Ascending aorta (tissue), 2 donors: Measurements from ENCODE around the gene KCNJ11. TPM values are rescaled to one million over a fixed set of nuclear protein-coding genes. Genes with fewer than 3 reads are reported as not detected.

Experiments used
- DNase-seq, 2 donors: peaks; one replicate each; pipeline ENCODE4 v3.0.0-alpha.2; 2019; ENCODE audit warnings: low spot score in 2 of 2
- H3K27ac ChIP-seq, 2 donors: fragments of 200-600 bp; sonication (generic); one replicate each; pipeline ENCODE4 v1.5.1; 2016 to 2017; ENCODE audit warnings: mild to moderate bottlenecking in 1 of 2
- H3K27me3 ChIP-seq: fragments of 200-600 bp; sonication (generic); one replicate; pipeline ENCODE4 v1.5.1; 2017
- H3K36me3 ChIP-seq, 2 donors: fragments of 200-600 bp; sonication (generic); one replicate each; pipeline ENCODE4 v1.5.1; 2016
- H3K4me1 ChIP-seq, 2 donors: fragments of 200-600 bp; sonication (generic); one replicate each; pipeline ENCODE4 v1.5.1; 2016 to 2017; ENCODE audit warnings: mild to moderate bottlenecking in 1 of 2
- H3K4me3 ChIP-seq, 2 donors: fragments of 200-600 bp; sonication (generic); one replicate each; pipeline ENCODE4 v1.5.1; 2016 to 2017; ENCODE audit warnings: mild to moderate bottlenecking in 1 of 2
- H3K9me3 ChIP-seq, 2 donors: fragments of 200-600 bp; sonication (generic); one replicate each; pipeline ENCODE4 v1.5.1; 2016
- CTCF ChIP-seq, 3 experiments: fragments of 200-600 bp in 2 of 3; fragments of 450-650 bp in 1 of 3; sonication (generic) in 2 of 3; IDR thresholded peaks; one replicate each; pipeline ENCODE4 v1.5.1; 2016 to 2019; ENCODE audit warnings: antibody characterized with exemption in 3 of 3, mild to moderate bottlenecking in 1 of 3, moderate library complexity in 1 of 3
- intact Hi-C: fragments of 100-400 bp; cut with DNase I; formaldehyde crosslinking; loops from one replicate; pipeline ENCODE4 v1.15.1; 2023
- total RNA-seq: library from RNA; depleted of rRNA; stranded (reverse); fragments of >200 nt; gene quantifications from one replicate; pipeline ENCODE4 v1.1.0, GENCODE V29; 2016

Gene KCNJ11
- total RNA-seq, 1 donor from 2014 or later = not detected

DNA sequence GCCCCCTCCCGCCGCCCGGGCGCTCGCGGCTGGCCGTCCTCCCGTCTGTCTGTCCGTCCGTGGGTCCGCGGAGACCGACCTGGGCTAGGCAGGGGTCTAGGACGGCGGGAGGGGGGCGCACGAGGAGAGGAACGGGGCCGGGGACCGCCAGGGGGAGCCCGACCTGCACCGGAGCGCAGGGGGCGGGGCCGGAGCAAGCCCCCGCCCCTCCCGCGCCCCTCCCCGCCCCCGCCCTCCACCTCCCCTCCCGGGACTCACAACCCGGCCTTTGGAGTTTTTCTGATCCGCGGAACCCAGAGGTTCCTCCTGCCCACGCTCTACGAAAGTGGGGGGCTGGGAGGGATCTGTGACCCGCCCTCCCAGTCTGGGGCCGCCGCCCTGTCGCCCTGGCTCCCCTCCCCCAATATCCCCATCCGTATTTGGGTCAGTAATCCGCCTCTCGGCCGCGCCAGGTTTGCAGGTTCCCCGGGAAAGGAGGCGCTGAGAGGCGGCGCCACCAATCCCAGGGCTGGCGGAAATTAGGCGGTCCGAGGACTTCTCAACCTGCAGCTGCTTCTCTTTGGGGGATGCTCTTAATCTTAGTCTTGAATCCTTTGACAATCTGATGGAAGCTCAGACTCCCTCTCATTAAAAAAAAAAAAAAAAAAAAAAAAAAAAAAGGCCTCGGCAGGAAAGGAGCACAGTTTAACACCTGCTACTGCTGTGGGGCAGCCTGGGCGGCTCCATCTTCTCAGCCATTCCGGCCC lies 925 bp upstream of the KCNJ11 start:
- TF ChIP-seq CTCF (IDR thresholded peaks at IDR 0.05) = peak; percentile 70 to 88 (median 78)
- Histone ChIP-seq H3K27me3 (no peaks in the 10 kb centered on the region), H3K36me3 (no peaks in the 10 kb centered on the region), H3K9me3 (no peaks in the 10 kb centered on the region), H3K27ac (peak overlapping the region in 1 of 2 donors; percentile 20), H3K4me1 (peaks cover 7 to 8% of the 10 kb centered on the region in 2 donors), H3K4me3 (peak overlapping the region; percentile 57 to 67)
- intact Hi-C loops = loop anchor here (5.0 to 10.0 kb wide), 2 partner anchors 182 to 585 kb away; partner anchors contain the start of gene PIK3C2A
- peak in 1 of 2 donors; percentile 86 for DNase-seq

GRCh38 chr11:17387811-17388210 lies 648 bp downstream of the KCNJ11 start:
- TF ChIP-seq CTCF (IDR thresholded peaks at IDR 0.05) = no peak
- Histone ChIP-seq H3K4me1 (peaks cover 7 to 8% of the 10 kb centered on the region in 2 donors), H3K36me3 (no peaks in the 10 kb centered on the region), H3K27ac (no peak overlapping the region), H3K9me3 (no peaks in the 10 kb centered on the region), H3K4me3 (no peak overlapping the region), H3K27me3 (no peaks in the 10 kb centered on the region)
- intact Hi-C loops = loop anchor here (5.0 to 10.0 kb wide), 2 partner anchors 181 to 587 kb away; partner anchors contain the start of gene PIK3C2A
- no peak for DNase-seq

GRCh38 chr11:17387254-17387653 lies 1.2 kb downstream of the KCNJ11 start:
- peak overlapping the region in 1 of 2 donors; percentile 52 for H3K27ac ChIP-seq
- H3K4me3 ChIP-seq = no peak overlapping the region
- peaks cover 7 to 8% of the 10 kb centered on the region in 2 donors for H3K4me1 ChIP-seq
- no peaks in the 10 kb centered on the region for H3K27me3 ChIP-seq
- no peaks in the 10 kb centered on the region for H3K9me3 ChIP-seq
- no peaks in the 10 kb centered on the region for H3K36me3 ChIP-seq
- TF ChIP-seq CTCF (IDR thresholded peaks at IDR 0.05) = no peak
- intact Hi-C loops = loop anchor here (5.0 to 10.0 kb wide), 2 partner anchors 180 to 588 kb away; partner anchors contain the start of gene PIK3C2A
- DNase-seq = no peak

DNA sequence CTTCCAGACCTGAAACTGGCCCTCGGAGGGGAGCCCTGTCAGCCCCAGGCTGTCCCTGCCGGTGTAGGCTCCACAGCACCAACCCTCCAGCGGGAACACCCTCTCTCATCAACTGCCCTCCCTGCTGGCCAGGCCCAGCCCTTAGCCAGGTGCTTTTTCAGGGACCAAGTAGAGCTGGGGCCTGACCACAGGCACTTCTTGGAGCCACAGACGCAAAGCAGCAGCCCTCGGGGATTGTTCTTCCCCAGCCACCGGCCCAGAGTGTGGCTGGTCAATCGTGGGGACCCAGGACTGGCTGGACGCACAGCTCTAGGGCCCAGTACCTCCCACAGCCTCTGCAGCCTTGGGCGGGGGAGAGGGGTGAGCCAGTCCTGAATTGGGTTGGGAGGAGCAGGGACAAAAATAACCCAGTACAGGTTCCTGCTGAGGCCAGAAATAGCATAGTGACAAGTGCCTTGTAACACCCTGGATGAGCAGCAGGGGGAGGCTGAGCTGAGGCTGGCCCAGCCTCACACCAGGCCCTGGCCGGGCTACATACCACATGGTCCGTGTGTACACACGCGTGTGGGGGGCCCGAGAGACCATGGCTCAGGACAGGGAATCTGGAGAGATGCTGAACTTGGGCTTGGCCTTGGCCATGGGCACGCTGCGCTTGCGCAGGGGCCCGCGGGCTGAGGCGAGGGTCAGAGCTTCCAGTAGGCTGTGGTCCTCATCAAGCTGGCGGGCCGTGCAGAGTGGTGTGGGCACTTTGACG lies 2.0 kb downstream of the KCNJ11 start:
- peak in 1 of 2 donors; percentile 84 for DNase-seq
- intact Hi-C loops = loop anchor here (1.0 to 10.0 kb wide), 3 partner anchors 32 to 588 kb away; partner anchors contain the start of gene PIK3C2A
- H3K9me3 ChIP-seq = no peaks in the 10 kb centered on the region
- peak overlapping the region in 1 of 2 donors; percentile 36 for H3K4me3 ChIP-seq
- peak overlapping the region; percentile 73 to 76 for H3K27ac ChIP-seq
- H3K36me3 ChIP-seq = no peaks in the 10 kb centered on the region
- H3K4me1 ChIP-seq = peaks cover 7 to 8% of the 10 kb centered on the region in 2 donors
- peak; percentile 60 to 73 (median 70) for TF ChIP-seq CTCF (IDR thresholded peaks at IDR 0.05)
- H3K27me3 ChIP-seq = no peaks in the 10 kb centered on the region

- Histone ChIP-seq H3K9me3 (no peaks in the 10 kb centered on the region), H3K27ac (peak overlapping the region; percentile 73 to 76), H3K4me3 (peak overlapping the region in 1 of 2 donors; percentile 36), H3K4me1 (peaks cover 7 to 8% of the 10 kb centered on the region in 2 donors), H3K27me3 (no peaks in the 10 kb centered on the region), H3K36me3 (no peaks in the 10 kb centered on the region)
- no peak for TF ChIP-seq CTCF (IDR thresholded peaks at IDR 0.05)
- no peak for DNase-seq
- intact Hi-C loops = loop anchor here (1.0 to 10.0 kb wide), 3 partner anchors 32 to 589 kb away; partner anchors contain the start of gene PIK3C2A
Observed at GRCh38 chr11:17385926-17386325, 2.5 kb downstream of the KCNJ11 start.
